Fibroblast of skin of back (primary cell): ENCODE results near the gene OXCT1.
"Not testable (repeated sequence)": the region's sequence is repeated elsewhere in the genome, so short reads cannot be mapped to it uniquely, and the experiment has no call there.

Source experiments
- DNase-seq: peaks from one replicate; pipeline ENCODE4 v3.0.0-alpha.2; 2013

OXCT1 gene

DNA sequence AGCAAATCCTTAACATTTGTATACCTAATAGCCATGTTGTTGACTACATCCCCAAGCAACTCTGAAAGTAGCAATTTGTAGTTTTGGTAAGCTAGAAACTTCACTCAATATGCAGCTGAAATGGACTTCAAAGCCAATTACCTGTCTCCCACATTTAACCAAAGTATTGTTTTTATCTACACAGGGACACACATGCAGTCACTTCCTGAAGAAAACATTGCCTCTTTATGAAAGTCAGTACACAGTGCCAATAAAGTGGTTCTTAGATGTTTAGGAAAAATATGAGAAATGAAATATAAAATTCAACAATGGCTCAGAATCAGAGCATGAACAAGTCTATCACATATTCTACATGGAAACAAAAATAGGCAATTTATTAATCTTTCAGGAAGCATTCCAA is 49.2 kb downstream of the OXCT1 start:
- no peak for DNase-seq

DNA sequence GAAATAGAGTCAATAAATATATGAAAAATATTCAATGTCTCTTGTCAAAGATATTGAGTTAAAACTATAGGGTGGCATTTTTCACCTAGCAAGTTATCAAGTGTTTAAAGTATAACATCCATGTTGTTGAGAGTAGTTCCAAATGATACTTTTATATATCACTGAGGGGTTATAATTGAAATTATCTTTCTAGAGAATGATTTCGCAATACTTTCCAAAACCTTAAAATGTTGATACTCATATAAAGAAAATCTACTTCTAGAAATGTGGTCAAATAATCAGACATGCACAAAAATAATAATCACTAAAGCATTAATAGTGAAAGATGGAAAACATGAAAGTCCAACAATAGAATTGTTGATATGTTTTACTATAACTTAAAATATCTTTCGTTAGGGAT is 50.1 kb downstream of the OXCT1 start:
- DNase-seq = no peak

DNA sequence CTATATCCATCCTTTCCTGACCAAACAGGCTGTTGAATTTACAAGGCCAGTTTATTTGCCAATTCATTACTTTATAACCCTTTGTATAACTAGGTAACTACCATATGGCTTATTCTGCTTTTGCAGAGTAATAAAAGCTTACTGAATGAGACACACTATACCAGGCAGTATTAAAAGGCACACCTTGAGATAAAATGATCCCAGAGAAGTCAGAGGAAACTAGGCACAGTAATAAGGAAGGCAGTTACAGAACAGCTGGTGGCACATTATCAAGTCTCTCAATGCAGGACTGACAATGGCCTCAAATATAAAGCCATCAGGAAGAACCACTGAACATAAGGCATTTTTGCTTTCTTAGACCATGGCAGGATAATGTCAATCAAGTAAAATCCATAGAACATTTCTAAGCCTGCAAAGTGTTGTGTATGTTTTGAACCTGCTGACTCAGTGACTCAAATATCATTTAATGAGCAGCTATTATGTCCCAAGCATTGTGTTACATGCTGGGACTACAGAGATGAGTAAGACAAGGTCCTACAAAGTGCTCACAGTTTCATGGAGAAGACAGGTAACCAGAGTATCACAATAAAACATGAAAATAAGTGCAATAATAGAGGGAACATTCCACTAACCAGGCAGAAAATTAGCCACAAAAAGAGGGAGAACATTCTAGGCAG is 52.5 kb downstream of the OXCT1 start:
- DNase-seq = no peak

DNA sequence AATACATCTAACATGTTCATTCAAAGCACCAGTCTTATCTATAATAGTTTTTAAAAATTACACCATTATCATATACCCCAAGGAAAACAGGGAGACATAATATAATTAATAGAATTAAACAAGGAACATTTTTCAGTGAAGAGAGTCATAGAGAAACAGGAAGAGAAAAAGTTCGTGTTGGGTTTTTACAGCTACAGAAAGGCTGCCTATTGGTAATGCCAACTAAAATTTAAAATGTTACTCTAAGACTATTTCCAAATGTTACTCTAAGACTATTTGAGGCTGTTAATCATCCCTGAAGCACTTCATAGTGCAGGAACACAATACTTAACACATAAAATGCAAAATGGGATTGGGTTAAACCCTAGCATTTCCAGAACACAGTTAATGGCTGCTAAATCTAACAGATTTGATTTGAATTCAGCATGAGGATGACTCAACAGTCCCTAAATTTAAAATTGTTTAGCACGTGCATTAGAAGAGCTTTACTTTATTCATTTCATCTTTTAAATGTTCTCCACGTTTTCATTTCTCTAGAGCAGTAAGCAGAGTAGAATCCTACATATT is 54.5 kb downstream of the OXCT1 start:
- DNase-seq = no peak

DNA sequence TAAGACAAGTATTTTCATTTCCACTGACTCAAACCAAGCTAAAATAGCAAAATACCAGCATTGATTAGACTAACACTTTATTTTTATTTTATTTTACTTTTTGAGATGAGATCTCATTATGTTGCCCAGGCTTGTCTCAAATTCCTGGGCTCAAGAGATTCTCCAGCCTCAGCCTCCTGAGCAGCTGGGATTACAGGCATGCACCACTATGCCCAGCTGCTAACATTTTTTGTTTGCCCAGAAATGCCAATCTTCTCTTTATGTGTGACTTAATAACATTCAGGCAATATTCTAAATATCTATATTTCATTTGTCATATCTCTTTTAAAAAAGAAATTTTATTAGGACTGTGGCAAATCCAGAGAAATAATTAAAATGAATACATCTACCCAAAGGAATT is 55.0 kb downstream of the OXCT1 start:
- no peak for DNase-seq

DNA sequence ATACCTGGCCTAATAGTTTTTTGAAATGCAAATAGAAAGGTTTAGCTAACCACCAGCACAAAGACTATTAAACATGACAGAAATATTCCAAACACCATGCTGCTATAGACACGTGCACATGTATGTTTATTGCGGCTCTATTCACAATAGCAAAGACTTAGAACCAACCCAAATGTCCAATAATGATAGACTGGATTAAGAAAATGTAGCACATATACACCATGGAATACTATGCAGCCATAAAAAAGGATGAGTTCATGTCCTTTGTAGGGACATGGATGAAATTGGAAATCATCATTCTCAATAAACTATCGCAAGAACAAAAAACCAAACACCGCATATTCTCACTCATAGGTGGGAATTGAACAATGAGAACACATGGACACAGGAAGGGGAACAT is 55.9 kb downstream of the OXCT1 start:
- DNase-seq = not testable (repeated sequence)

DNA sequence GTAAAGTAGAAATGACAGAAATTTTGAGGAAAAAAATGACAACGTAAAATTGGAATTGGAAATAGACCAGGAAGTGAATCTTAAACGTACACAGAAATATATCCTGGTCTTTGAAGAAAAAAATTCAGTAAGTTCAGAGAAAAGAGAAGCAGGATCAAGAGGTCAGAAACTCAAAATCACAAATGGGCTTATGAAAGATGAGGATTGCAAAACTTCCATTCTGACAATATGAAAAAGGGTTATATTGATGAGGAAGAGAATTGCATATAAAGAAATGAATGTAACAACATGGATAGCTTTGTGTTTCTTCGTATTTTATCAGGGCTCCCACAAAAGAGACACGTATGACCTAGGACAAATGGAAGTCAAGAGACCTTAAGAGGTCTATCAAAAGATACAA is 58.1 kb downstream of the OXCT1 start:
- DNase-seq = no peak

DNA sequence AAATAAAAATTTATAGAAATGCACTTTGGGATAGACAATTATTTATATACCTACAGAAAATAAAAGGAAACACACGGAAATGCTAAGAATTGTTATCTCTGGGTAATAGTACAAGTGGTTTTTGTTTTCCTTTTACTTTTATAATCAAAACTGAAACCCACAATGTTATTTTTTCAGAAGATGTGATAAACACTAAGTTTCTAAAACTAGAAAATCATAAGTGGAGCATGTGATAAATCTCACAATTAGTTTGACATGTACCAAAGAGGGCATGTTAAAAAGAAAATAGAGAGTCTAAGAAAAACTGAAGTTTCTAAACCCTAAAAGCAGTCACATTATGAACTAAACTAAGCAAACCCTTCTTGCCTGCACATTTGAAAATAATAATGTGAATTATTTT is 61.1 kb downstream of the OXCT1 start:
- no peak for DNase-seq

DNA sequence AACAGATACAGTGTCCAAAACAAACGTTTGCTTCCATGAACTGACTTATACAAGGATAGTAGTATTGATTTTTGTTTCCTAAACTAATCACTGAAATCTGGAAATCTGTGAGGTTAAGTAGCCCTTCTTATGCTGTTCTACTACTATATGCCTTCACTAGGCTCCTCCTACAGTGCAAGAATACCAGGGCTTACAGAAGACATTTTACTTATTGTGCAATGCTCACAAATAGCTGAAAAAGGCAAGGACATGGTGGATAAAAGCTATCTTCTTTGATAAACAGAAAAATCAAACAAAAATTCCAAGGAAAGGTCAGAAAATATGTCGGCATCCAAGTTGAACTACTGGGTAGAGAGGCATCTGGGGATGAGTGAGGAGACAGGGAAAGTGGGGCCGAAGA is 61.9 kb downstream of the OXCT1 start:
- no peak for DNase-seq

DNA sequence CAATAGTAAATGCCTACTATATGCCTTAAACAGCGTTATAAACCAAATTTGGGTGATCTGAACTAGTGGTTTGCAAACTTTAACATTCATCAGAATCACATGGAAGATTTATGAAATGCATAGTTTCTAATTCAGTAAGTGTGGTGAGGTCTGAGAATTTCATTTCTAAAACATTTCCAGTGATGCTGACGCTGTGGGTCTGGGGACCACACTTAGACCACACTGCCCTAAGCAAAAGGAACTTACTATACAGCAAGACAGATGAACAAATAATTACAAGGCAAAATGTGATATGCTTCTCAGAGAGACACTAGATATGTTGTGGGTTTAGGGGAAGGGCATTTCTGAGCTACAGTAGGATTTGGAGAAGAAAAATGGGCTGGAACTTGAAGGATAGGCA is 72.6 kb downstream of the OXCT1 start:
- no peak for DNase-seq

DNA sequence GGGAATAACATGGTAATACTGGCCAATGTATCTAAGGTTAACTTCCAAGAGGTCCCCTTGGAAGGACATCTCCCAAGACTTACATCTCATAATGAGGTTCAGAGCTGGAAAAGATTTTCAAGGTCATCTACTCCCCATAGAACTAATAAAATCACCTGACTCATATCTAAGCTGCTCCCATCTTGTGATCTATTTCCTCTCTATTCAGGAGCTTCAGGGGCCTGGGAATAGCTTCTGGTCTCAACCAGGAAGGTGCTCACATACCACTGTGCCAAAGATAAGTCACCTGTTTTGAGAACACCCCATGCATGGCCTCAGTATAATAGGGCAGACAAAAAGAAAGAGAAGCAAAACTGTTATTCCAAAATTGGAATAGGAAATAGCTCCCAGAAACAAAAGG is 74.2 kb downstream of the OXCT1 start:
- no peak for DNase-seq

DNA sequence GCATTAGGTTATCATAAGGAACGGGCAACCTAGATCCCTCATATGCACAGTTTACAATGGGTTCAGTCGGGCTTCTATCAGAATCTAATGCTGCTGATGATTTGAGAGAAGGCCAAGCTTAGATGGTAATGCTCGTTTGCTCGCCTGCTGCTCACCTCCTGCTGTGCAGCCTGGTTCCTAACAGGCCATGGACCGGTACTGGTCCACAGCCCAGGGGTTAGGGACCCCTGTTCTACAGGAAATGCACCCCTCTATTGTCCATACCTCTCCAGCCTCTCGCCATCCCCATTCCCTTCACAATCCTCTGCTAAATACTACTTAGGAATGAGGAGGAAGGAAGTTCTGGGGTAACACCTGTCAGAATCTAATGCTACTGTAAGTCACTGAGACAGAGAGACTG is 75.1 kb downstream of the OXCT1 start:
- no peak for DNase-seq

DNA sequence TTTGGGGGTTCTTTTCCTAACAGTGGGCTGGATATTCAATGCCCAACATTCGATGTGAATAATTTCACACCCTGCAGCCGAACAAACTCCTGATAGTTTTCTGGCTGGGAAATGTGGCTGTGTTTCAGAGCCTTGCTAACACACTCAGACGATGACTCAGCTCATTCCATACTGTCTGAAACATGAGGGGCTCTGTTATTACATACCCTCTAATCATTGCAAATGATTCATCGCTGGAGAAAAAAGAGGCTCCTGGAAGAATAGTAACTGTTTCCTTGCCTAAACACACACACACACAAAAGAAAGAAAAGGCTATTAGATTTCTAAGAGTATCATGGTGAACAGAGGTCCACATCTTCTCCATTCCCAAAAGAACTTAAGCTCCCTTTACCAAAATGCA is 75.8 kb downstream of the OXCT1 start:
- DNase-seq = peak; percentile 99

DNA sequence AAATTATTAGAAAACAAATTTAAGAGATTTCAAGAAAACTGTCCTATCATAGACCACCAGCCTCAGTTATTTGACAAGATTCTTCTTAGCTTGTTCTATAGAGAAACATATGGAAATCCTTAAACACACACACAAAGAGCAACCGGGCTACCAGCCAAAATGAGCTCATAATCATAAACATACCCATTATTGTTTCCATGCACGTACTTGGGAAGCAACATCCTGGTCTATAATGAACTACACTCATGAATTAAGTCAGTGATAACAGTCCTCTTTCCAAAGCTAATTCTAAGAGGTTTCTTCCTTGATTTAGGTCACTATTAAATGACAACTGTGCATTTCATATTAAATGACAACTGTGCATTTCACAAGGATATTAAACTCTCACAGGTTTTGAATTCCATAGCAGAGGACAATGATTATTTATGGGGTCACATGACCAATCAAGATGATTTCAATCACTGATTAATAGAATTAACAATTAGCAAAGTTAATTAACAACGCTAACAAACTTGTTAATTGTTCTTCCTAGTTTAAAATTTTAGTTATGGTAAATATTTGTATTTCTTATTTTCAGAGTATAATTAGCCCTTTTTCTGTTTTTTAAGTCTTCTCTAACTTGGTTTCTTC is 77.0 kb downstream of the OXCT1 start:
- DNase-seq = peak; percentile 95

DNA sequence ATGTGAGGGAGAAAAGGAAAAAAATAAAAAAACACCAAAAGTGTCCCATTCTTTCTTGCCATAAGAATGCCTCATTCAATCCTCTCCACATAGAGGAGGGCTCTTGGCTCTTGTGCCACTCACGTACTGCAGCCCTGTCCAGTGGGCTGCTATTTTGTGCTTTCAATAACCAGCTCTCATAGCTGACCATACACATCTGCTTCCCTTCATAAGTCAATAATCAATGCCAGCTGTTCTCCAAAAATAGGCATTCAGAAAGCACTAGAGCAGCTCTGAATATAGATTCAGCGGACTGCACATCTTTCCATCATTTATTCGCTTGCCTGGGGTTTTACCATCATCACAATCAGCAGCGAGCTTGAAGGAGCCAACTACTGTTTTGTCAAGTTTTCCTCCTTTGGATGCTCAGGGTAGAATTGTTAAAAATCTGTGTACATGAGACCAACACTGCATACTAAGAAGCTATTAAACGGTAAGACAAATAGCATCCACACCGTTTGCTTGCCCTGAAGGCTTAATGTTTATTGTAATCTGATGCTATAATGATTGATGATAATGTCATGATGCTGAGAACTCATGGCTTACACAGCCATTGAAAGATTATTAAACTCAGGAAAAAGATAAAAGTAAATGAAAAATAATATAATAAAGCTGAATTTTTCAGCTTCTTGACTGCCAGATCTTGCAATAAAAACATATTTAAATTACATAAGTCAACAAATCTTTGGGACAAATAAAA is 80.0 kb downstream of the OXCT1 start:
- peak; percentile 67 for DNase-seq

DNA sequence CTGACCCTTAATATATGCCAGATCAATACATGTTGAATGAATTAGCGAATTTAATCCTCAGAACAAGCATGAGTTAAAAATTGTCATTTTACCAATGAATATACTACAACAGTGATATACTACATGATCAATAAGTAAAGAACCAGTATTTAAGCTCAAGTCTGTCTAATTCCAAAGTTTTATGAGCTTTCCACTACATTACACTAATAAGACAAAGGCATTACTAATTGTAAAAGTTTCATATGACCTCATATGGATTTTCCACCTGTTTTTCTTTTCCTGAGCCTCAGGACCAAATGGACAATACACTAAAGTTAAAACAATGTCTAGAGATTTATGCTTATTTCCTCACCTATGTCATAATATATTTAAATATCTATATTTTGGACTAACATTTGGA is 80.8 kb downstream of the OXCT1 start:
- no peak for DNase-seq

DNA sequence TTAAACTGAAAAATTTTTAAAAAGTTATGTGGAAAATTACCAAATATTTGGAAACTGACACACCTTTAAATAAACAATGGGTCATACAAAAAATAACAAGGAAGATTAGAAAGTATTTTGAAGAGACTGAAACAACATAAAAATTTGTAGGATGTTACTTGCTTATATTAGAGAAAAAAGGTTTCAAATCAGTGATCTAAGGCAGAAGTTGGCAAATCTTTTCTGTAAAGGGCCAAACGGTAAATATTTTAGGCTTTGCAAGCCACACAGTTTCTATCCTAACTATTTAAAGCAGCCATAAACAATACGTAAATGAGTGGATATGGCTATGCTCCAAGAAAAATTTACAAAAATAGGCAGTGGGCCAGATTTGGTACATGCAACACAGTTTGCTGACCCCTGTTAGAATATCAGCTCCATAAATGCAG is 81.3 kb downstream of the OXCT1 start:
- DNase-seq = peak; percentile 89

DNA sequence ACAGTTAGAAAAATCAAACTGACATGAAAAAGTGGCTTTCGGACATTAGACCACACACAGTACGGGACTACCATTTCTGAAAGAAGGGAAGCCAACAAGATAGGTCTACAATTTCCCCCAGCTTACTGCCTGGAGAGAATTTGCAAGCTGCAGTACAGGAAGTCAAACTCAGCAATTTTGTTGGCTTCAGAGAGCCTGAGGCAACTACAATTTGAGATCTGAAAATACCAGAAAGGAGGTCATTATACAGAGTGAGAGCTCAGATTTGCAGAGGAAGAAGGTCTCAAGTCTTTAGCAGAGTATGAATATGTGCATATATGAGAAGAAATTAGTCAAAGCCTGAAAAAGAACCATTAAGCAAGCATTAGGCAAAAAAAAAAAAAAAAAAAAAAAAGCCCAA is 83.0 kb downstream of the OXCT1 start:
- no peak for DNase-seq

DNA sequence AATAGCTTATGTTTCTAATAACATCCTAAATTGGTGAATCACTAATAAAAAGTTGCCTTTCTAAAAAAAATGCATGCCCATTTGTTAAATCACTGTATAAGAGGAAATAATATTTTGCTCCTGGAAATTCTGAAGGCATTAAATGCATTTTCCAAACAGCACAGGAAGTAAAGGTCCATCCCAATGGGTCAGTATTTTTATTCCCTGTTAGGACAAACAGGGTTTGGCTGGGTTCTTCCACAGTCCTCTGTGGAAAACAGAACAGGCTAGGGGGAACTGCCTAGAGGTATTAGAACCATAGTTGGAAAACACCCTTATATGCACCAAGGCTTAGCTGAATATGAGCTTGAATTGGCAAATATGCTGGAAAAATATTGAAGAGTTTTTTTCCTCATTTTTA is 85.2 kb downstream of the OXCT1 start:
- DNase-seq = no peak

DNA sequence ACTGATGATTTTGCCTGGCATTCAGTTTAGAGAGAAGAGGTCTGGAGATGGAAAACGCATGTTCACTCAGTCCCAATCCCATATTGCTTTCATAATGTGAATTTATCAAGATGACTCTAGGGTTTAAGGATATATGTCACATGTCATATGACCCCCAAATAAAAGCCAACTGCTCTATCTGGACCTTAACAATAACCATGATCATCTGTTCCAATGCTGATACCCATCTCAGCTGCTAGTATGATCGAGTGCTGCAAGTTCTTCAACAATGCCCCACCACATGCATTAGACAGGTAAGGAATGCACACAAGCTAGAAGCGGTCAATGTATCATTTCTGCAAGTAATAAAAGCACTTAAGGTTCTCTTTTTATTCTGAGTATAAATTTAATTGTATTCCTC is 91.8 kb downstream of the OXCT1 start:
- DNase-seq = no peak

DNA sequence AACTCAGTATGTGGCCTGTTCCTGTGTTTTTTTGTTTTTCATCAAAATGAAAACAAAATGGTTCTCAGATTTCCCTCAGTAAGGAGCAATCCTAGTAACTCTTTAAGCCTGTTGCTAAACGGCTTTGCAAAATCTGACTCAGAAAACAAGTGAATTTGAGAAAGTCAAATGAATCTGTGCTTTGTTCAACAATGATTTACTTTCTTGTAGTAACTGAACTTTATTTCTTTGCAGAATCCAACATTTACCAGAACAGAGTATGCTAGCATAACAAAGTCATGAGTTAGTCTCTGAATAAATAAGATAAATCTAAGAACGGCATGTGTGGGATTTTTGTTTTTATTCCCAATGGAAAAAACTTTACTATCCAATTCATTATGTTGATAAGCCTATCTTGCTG is 93.8 kb downstream of the OXCT1 start:
- peak; percentile 68 for DNase-seq

DNA sequence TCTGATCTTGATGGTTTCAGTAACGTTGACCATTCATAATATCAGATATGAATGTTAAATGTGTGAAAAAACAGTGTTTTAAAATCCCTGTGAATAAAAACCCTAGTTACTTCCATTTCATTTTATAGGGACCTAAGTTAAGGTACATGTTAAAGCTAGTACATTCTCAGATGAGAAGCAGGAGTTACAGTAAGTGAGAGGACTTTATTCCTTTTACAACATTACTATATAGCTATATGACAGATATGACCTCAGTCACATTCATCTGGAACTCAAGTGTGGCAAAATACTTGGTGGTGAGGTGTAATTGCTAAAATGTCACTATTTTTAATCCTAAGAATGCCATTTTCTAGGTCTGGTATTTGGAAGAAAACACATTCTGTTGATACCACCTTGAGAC is 96.4 kb downstream of the OXCT1 start:
- no peak for DNase-seq

DNA sequence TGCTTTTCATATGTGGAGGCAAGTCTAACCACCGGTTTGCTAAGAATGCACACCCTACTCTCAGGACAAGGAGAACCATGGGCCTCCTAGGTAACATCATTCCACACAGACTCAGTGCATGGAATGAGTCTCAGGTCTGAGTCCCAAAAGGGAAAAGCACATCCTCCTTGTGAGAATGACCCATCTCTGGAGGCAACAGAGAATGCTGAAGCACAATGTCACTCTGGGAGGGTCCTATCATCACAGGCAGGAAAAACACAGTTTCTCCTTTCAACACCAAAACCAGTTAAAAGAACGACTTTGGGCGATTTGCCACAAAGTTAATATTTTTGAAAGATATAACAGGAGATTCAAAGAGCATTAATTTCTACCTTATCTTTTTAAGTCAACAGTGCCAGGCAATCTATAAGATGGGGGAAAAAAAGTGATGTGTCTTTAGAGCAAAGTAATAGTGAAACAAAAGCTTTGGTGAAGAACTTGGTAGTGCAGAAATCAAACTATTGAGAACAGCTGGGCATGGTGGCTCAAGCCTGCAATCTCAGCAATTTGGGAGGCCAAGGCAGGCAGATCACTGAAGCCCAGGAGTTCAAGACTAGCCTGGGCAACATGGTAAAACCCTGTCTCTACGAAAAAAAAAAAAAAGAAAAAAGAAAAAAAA is 97.3 kb downstream of the OXCT1 start:
- no peak for DNase-seq
